IPS-18c (cell line): ENCODE results near the gene PICK1.
A peak's percentile ranks its signal among the peaks of the same experiment; 100 is the strongest.

Source experiments
- H3K4me3 ChIP-seq: 2 replicates; pipeline ENCODE4 v1.7.0; 2013; ENCODE audit warnings: low read depth, mild to moderate bottlenecking, low read length, moderate library complexity; ENCODE audit not compliant: insufficient read depth
- H3K9me3 ChIP-seq: one replicate; pipeline ENCODE4 v1.6.1; 2013; ENCODE audit warnings: mild to moderate bottlenecking, low read length, moderate library complexity; ENCODE audit not compliant: control insufficient read depth, insufficient read depth

Gene PICK1

GRCh38 chr22:38079804-38080203 is 22.6 kb downstream of the PICK1 start:
- Histone ChIP-seq H3K9me3 (peaks cover 2% of the 10 kb centered on the region), H3K4me3 (no peak overlapping the region)

GRCh38 chr22:38080474-38080849 is 23.3 kb downstream of the PICK1 start:
- Histone ChIP-seq H3K9me3 (peaks cover 2% of the 10 kb centered on the region), H3K4me3 (no peak overlapping the region)

- peaks cover 2% of the 10 kb centered on the region for H3K9me3 ChIP-seq
- 0 out of 2 replicates have a peak overlapping the region, but pooled peaks have one; percentile 20 for H3K4me3 ChIP-seq
These were observed 23.8 kb downstream of the PICK1 start for GRCh38 chr22:38080850-38081635.

- Histone ChIP-seq H3K4me3 (no peak overlapping the region), H3K9me3 (peaks cover 2% of the 10 kb centered on the region)
These were observed 24.4 kb downstream of the PICK1 start for GRCh38 chr22:38081636-38081940.

GRCh38 chr22:38081941-38082828 is 25.0 kb downstream of the PICK1 start:
- Histone ChIP-seq H3K4me3 (no peak overlapping the region), H3K9me3 (peaks cover 2% of the 10 kb centered on the region)

- Histone ChIP-seq H3K4me3 (no peak overlapping the region), H3K9me3 (peaks cover 2% of the 10 kb centered on the region)
These were observed 25.9 kb downstream of the PICK1 start for GRCh38 chr22:38082986-38083710.

- H3K4me3 ChIP-seq = peak within 1 kb of the TSS; percentile 20; the same call in 1 of the 2 replicates
These were observed 26.9 kb downstream of the PICK1 start, which contains the start of gene SLC16A8 for GRCh38 chr22:38083931-38084631. Gene SLC16A8, minus strand, starts transcription at chr22:38084184. Its CDS starts 1,311 bp downstream, at chr22:38082873.

GRCh38 chr22:38085056-38085455 is 27.9 kb downstream of the PICK1 start:
- H3K4me3 ChIP-seq = no peak overlapping the region
- peaks cover 2% of the 10 kb centered on the region for H3K9me3 ChIP-seq

More at GRCh38 chr22:38083931-38084631, 26.9 kb downstream of the PICK1 start, which contains the start of gene SLC16A8:
- H3K9me3 ChIP-seq = peaks cover 2% of the 10 kb centered on the region

GRCh38 chr22:38085501-38085900 is 28.3 kb downstream of the PICK1 start:
- H3K9me3 ChIP-seq = peaks cover 2% of the 10 kb centered on the region
- no peak overlapping the region for H3K4me3 ChIP-seq

GRCh38 chr22:38086001-38086845 is 29.0 kb downstream of the PICK1 start:
- peaks cover 1% of the 10 kb centered on the region for H3K9me3 ChIP-seq
- H3K4me3 ChIP-seq = 0 out of 2 replicates have a peak overlapping the region, but pooled peaks have one; percentile 9

GRCh38 chr22:38086942-38087341 is 29.7 kb downstream of the PICK1 start:
- Histone ChIP-seq H3K9me3 (no peaks in the 10 kb centered on the region), H3K4me3 (no peak overlapping the region)

GRCh38 chr22:38087855-38088254 is 30.7 kb downstream of the PICK1 start:
- Histone ChIP-seq H3K9me3 (no peaks in the 10 kb centered on the region), H3K4me3 (no peak overlapping the region)

GRCh38 chr22:38088629-38089473 is 31.6 kb downstream of the PICK1 start:
- peak overlapping the region; percentile 34; the same call in 1 of the 2 replicates for H3K4me3 ChIP-seq
- no peaks in the 10 kb centered on the region for H3K9me3 ChIP-seq

GRCh38 chr22:38089474-38089851 is 32.3 kb downstream of the PICK1 start:
- Histone ChIP-seq H3K9me3 (no peaks in the 10 kb centered on the region), H3K4me3 (peak overlapping the region; percentile 28; the same call in 1 of the 2 replicates)

- peak overlapping the region; percentile 56 for H3K4me3 ChIP-seq
- no peaks in the 10 kb centered on the region for H3K9me3 ChIP-seq
These were observed 39.9 kb downstream of the PICK1 start for GRCh38 chr22:38097058-38097457.
